GM19239 (cell line): ENCODE data around the gene TTC3.

Source experiments
- DNase-seq: peaks from one replicate; pipeline ENCODE4 v3.0.0; 2011; ENCODE audit warnings: low spot score; ENCODE audit not compliant: insufficient read length
- FAIRE-seq: peaks from 2 replicates; lab custom pipeline; 2011; peaks lifted over from hg19 to GRCh38; lab: Jason Lieb, UNC

TTC3 gene

DNA sequence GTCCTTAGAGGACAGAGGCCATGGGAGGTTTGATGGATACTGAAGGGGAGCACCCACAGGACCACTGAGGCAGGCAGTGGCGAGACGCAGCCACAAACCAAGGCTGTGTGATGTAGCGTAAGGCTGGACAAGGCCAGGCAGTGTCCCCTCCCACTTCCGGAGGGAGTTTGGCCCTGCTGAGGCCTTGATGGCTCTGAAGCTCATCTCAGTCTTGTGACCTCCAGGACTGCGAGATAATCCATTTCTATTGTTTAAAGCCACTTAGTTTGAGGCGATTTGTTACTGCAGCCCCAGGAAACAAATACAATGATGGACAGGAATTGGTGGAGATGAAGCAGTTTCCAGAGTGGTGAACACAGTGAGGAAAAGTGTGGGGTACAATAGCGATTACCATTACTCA, 15.4 kb upstream of the TTC3 start:
- FAIRE-seq (no peak), DNase-seq (no peak)

DNA sequence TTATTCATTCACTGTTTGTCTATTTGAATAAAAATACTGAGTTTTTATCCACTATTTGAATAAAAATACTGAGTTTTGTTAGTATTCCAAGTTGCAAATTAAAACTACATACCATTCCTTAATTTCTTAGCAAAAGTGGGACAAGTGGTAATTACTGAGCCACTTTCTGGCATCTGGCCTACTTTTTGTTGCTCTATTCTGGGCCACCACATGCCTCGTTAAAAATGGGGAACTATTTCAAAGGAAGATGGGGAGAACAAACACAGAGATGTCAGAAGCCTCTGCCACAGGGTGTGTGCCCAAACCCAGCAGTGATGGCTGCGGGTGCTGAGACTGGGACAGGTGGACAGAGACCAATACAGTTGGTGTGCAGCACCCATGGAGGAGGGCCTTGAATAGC, 14.8 kb upstream of the TTC3 start:
- DNase-seq (no peak), FAIRE-seq (no peak)

DNA sequence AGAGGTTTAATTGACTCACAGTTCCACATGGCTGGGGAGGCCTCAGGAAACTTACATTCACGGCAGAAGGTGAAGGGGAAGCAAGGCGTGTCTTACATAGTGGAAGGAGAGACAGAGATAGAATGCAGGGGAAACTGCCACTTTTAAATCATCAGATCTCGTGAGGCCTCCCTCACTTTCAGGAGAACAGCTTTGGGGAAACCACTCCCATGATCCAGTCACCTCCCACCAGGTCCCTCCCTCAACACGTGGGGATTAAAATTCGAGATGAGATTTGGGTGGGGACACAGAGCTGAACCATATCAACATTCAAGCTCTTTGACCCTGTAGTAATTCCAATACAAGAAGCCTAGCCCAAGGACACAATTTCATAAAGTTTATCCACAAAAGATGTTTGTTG, 13.9 kb upstream of the TTC3 start:
- DNase-seq (no peak), FAIRE-seq (no peak)

DNA sequence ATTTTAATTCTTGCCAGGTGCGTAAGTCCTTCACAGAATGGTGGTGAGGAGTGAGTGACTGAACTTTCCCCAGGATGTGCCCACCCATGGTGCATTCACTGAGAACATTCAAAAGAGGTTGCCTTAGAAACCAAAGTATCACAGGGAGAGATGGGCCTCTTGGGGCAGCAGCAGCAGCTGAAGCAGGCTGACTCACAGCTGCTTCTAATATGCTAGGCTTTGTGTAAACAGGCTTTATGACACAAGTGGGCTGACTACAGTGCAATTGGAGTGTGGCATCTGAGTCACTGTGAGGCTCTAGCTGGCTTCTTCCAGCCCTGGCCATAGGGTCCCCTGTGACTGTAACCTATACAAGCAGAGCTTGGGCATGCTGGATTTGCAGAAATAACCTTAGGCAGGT, 12.8 kb upstream of the TTC3 start:
- no peak for DNase-seq
- no peak for FAIRE-seq

DNA sequence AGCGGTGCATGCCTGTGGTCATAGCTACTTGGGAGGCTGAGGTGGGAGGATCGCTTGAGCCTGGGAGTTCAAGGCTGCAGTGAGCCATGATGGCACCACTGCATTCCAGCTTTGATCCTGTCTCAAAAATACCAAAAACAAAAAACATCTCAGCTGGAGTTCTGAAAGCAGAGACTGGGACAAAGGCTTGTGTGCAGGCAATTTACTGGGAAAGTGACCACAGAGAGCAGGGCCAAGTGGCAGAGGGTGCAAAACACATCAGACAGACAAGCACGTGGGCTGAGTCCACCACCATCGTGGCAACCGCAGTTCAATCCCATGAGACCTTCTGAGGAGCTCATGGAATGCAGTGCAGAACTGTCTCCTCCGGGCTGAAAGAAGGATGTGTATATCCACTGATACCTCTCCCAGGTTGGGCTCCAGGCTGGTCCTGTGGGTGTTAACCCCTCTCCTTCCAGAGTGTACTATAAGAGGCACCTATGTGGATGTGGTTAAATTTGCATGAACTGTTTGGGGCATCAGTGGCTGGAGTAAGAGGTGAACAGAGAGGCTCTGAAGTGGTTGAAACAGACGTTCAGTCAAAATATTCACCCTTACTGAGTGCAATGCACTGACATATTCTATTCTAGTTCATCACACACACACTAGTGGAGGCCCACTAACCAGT, 11.0 kb upstream of the TTC3 start:
- FAIRE-seq (no peak), DNase-seq (no peak)

DNA sequence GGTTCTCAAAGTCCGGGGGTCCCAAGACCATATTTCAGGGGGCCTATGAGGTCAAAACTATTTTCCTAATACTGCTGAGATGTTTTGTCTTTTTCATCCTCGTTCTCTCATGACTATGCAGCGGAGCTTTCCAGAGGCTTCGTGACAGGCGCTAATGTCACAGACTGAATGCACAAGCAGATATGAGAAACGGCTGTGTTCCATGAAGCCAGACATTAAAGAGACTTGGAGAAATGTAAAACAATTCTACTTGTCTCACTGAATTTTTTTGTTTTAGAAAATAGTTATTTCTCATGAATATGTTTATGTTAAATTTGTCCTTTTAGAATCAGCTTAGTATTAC, 10.5 kb upstream of the TTC3 start:
- FAIRE-seq (no peak), DNase-seq (no peak)

DNA sequence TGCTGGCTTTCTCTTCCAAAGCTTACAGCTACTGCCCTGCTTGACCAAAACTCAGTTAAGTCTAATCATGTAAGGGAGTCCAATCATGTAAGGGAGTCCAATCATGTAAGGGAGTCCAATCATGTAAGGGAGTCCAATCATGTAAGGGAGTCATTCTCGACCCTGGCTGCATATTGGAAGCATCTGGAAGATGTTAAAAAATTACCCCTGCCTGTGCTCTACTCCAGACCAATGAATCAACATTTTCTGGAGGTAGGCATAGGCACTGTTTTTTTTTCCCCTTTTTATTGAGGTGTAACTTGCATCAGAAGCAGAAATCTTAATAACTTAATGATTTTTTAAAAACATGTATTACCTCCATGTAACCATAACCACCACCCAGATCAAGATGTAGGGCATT, 9.6 kb upstream of the TTC3 start:
- DNase-seq, result no peak
- FAIRE-seq, result no peak

DNA sequence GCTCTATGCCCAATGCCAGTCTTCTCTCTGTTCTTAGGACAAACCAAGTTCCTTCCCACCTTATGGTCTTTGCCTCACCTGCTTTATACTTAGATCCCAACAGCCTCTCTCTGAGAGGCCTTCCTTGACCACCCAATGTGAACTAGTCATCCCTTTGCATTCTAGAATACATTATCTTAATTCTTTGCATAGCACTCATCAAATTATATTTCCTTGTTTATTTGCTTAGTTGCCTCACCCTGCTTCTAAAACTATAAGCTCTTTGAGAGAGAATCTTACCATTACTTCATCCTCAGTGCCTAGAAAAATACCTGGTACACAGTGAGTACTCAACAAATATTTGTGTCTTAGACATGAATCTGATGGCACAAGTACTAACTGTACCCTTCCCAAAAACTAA, 8.2 kb upstream of the TTC3 start:
- no peak for FAIRE-seq

DNA sequence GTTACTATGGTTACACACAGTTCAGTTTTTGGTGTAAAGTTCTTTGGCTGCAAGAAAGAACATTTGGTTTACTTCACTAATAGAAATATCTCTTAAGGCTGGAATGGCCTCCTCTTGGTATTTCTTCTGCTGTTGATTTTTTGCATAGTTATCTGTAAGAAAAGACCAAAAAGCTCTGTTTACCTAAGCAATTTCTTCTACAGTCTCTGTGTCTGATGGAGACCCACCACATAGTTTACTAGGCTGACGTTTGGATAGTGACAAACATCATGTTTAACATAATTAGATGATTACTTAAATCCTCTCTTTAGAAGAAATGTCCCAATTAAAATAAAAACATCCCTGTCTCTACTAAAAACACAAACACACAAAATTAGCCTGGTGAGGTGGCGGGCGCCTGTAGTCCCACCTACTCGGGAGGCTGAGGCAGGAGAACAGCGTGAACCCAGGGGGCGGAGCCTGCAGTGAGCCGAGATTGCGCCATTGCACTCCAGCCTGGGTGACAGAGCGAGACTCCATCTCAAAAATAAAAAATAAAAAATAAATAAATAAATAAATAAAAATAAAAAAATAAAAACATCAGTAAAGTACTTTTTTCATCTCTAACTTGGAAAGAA, 7.4 kb upstream of the TTC3 start:
- DNase-seq, result no peak
- no peak for FAIRE-seq

More for the DNA sequence above, 8.2 kb upstream of the TTC3 start:
- no peak for DNase-seq

DNA sequence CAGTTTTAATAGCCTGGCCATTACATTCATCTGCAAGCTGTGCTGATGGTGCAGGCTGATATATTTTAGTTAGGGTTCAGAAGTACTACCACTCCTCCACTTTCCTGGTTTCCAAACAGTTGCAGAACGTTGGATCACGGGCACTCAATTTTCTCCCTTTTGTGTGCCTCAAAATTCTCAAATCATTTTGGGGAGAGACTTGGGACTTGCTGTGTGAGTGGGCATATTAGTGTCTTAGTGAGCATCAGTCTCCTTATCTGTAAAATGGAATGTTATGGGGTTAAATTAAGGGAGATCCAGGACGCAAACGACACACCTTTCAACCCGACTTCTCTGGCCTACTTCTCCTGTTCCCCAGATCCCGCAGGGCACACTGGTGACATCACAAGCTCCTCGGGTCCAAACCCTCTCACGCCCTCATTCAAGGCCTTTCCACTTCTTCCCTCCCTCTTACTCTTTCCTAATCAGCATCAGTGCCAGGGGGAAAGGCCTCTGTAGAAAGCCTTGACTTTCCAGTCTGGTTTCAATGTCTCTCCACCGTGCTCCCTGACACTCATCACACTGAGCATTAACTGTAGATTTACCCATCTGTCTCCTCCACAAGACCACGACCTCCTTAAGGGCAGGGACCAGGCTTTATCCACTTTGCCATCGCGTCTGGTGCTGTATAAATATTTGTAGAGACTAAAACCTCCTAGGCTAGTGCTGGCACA, 1.3 kb upstream of the TTC3 start:
- DNase-seq (no peak), FAIRE-seq (peak; percentile 18)

DNA sequence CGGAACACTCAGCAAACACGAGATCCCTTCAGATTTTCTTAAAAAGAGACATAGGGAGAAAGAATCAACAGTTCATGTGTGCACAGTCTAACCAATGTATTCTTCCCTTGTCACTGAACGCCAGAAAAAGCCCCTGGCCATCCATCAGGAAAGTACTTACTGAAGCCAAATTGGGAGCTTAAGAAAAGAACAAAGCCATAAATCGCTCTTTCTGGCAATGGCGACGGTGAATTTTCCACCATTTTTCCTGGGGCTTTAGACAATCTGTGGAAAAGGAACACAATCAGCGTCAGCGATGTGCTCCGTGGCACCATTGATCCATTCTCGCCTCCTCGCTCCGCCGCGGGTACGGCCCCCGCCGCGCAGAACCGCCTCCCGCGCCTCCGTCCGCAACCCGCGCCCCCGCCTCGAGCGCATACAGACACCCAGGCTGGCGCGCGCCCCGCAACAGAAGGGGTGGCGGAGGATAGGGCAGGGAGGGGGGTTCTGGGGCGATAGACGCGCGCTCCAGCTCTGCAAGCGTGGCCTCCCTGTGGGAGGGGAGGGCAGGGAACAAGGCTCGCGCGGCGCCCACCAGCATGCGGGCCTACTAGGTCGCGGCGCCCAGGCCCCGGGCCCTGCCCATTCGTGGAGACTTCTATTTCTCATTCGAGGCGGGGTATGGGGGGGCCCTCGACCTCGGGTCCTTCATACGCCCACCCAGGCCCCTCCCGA, 623 bp upstream of the TTC3 start:
- FAIRE-seq (no peak), DNase-seq (no peak)

DNA sequence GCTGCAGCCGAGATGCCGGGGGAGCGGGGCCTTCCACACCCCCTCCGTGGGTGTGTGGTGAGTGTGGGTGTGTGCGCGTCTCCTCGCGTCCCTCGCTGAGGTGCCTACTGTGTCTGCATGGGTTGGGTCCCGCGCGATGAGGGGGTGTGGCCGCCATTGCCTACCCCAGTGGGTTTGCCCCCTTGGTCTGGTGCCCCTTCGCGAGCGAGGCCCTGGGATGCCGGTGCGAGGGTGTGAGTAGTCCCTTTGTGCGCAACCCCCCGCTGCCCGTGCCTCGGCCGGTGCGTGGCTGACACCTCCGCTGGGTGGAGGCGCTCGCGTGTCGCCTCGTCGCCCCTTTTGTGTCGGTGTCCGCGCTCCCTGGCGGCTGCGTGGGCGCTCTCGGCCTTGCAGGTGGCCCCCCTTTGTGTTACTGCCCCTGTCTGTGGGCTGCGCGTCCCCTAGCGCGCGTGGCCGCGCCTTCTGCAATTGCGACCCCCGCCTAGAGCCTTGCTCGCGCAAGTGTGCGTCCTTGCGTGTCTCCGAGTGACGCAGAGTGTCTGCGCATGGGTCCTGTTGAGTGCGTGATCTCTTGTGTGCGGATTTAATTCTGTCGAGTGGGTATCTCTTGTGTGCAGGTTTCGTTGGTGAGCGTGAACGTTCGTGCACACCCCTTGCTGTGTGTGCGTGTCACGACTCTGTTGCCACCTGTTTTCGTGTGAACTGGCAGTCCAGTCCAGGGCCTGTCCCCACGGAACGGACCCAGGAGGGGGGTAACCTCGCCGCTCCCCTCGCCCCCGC, 553 bp downstream of the TTC3 start:
- FAIRE-seq, result no peak
- no peak for DNase-seq

DNA sequence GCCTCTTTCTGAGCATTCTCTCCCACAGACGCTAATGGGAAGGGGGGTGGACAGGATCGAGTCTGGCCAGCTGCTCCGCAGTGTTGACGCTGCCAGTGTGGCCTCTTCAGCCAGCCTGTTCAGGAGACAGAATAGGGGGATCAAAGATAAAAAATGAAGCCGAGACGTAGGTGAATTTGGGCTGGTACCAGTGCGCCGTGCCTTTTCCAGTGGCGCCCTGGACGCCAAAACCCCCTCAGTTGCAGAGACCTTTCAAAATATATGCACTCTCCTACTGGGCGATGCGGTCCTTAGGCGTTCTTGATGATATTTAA, 1.1 kb downstream of the TTC3 start:
- no peak for DNase-seq
- FAIRE-seq, result no peak

DNA sequence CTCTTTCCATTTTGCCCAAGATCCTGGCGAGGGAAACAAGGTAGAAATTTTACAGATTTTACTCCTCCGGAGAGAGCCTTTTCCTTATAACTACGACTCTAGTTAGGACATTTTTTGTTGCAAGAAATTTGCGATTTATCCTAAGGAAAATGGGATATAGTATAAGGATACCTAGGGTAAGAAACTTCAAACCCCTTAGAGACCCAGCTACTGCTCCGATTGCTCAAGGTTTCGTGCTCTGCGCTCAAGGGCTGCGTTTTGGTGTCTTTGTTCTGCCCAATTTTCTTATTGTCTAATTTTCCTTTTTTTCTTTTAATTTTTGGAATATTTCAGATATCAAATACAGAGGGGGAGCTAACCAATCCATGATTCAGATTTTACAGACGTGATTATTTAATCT, 1.5 kb downstream of the TTC3 start:
- DNase-seq, result no peak
- FAIRE-seq, result no peak

DNA sequence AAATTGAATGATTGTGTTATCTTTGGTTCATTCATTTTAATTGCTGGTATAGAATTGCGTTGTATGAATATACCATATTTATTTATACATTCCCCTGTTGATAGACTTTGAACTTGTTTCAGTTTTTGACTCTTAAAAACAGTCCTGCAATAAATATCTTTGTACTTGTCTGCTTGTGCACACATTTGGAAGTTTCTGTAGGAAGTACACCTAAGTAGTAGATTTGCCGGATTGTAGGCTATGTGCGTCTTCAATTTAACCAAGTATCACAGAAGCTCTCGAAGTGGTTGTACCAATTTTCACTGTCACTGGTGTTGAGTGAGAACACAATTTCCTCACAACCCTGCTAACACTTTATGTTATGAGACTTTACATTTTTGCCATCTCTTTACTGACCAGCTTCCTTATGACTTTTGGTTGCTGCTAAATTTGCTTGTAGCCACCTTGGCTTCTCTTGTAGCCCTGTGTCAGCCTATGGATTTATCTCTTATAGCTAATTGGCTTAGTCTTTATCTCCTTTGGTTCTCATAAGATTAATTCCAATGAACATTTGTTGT, 2.2 kb downstream of the TTC3 start:
- FAIRE-seq, result no peak
- no peak for DNase-seq

DNA sequence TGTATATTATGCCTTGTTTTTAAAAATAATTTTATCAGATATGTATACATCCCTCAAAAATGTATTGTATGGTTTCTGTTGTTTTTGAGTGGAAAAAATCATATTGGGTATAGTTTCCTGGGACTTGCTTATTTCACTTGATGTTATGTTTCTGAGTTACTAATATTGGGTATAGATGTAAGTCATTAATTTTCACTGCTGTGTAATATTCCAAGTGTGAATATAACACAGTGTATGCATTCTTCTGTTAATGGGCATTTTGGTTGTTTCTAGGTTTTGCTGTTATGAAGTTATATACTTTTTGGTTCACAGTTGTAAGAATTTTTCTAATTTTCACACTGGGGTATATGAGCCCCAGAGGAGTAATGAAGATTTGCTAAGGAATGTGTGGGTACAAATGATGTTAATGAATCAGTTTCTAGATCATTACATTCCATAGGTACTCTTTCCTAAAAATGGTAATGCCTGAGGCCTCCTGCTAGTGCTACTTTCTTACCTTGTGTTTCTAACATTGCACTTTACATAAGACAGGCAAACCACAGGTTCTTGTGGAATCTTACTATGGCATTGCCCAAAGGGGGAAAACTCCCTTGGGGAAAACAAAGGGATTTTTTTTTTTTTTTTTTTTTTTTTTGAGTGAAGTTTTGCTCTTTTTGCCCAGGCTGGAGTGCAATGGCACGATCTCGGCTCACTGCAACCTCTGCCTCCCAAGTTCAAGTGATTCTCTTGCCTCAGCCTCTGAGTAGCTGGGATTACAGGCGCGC, 3.2 kb downstream of the TTC3 start:
- DNase-seq (no peak), FAIRE-seq (no peak)

DNA sequence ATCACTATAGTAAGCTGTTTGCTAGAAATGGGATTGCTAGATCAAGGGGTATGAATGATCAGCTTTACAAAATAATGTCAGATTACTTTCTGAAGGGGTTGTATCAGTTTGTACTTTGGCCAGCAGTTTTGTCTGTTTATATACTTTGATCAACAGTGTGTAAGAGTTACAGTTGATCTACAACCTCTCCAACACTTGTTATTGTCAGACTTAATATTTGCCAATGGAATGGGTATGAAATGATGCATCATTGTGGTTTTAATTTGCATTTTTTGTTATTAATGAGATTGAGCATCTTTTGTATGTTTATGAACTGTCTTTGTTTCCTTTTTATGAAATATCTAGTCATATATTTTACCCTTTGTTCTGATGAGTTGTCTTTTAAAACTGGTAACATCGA, 4.3 kb downstream of the TTC3 start:
- DNase-seq (no peak), FAIRE-seq (no peak)

DNA sequence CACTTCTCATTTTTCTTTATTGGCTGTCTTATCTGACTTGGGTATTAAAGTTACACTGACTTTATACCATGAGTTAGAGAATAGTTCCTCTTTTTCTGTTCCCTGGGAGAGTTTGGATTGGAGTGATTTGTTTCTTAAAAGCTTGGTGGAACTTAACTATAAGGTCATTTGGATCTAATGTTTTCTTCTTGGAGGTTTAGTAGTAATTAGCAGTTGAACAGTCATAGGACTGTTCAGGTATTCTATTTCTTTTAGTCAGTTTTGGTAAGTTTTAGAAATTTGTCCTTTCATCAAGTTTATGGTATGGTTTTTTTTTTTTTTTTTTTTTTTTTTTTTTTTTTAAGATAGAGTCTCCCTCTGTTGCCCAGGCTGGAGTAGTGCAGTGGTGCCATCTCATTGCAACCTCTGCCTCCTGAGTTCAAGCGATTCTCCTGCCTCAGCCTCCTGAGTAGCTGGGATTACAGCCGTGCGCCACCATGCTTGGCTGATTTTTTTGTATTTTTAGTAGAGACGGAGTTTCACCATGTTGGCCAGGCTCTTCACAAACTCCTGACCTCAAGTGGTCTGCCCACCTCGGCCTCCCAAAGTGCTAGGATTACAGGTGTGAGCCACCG, 6.3 kb downstream of the TTC3 start:
- FAIRE-seq (no peak), DNase-seq (no peak)

DNA sequence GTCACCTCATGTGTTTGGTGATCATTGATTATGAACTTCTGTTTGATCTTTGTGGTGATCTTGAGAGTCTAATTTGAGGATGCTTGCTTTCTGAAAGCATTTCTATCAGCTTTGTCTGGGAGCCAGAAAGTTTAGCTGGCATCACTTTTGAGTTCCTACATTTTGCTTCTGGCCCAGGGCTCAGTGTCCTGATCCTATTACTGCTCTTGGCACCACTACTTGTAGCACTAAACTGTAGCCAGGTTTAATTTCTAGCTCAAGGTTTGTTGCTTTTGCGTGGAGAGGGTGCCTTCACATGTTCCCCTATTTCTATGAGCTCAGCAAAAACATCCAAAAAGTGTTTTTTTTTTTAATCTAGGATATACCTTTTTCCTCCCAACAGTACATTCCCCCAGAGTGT, 9.3 kb downstream of the TTC3 start:
- FAIRE-seq (no peak), DNase-seq (no peak)
